H9 (cell line): ENCODE results near the gene TLX2. TPM values are rescaled to one million over a fixed set of nuclear protein-coding genes. Genes with fewer than 3 reads are reported as not detected.

Experiments used
- DNase-seq: peaks from one replicate; pipeline ENCODE4 v3.0.0-alpha.2; 2017
- H2AFZ ChIP-seq: one replicate; pipeline ENCODE4 v1.6.1; 2013; ENCODE audit warnings: mild to moderate bottlenecking, low read length, control low read depth, moderate library complexity
- H2AK5ac ChIP-seq: 2 replicates; pipeline ENCODE4 v1.6.1; 2013; ENCODE audit warnings: low read length, control low read depth, mixed read lengths; ENCODE audit not compliant: insufficient read length
- H2BK120ac ChIP-seq: one replicate; pipeline ENCODE4 v1.6.1; 2013; ENCODE audit warnings: low read depth, mild to moderate bottlenecking, low read length, control low read depth, inconsistent platforms; ENCODE audit not compliant: poor library complexity, severe bottlenecking
- H2BK12ac ChIP-seq: 2 replicates; pipeline ENCODE4 v1.6.1; 2013; ENCODE audit warnings: low read length, control low read depth, mixed read lengths, low read depth; ENCODE audit not compliant: insufficient read length
- H2BK15ac ChIP-seq: 2 replicates; pipeline ENCODE4 v1.6.1; 2013; ENCODE audit warnings: low read depth, low read length, control low read depth
- H2BK20ac ChIP-seq: one replicate; pipeline ENCODE4 v1.6.1; 2013; ENCODE audit warnings: low read depth, mild to moderate bottlenecking, low read length, control low read depth, inconsistent platforms; ENCODE audit not compliant: poor library complexity, severe bottlenecking
- H2BK5ac ChIP-seq: 2 replicates; pipeline ENCODE4 v1.6.1; 2013; ENCODE audit warnings: low read length, control low read depth, mixed read lengths; ENCODE audit not compliant: insufficient read length
- H3K14ac ChIP-seq: 2 replicates; pipeline ENCODE4 v1.6.1; 2013; ENCODE audit warnings: low read length, control low read depth; ENCODE audit not compliant: insufficient read depth
- H3K18ac ChIP-seq: 2 replicates; pipeline ENCODE4 v1.6.1; 2013; ENCODE audit warnings: low read depth, mild to moderate bottlenecking, mixed read lengths, low read length, control low read depth; ENCODE audit not compliant: insufficient read length
- H3K23ac ChIP-seq: 2 replicates; pipeline ENCODE4 v1.6.1; 2013; ENCODE audit warnings: low read length, control low read depth, mixed read lengths, low read depth; ENCODE audit not compliant: insufficient read length
- H3K23me2 ChIP-seq: 2 replicates; pipeline ENCODE4 v1.6.1; 2013; ENCODE audit warnings: low read depth, mild to moderate bottlenecking, mixed read lengths, low read length, control low read depth; ENCODE audit not compliant: insufficient read length, poor library complexity, severe bottlenecking
- H3K27ac ChIP-seq: 2 replicates; pipeline ENCODE4 v1.5.1; 2013; ENCODE audit warnings: low read length, control low read depth, mixed read lengths, low read depth; ENCODE audit not compliant: insufficient read length
- H3K27me3 ChIP-seq: 2 replicates; pipeline ENCODE4 v1.6.1; 2013; ENCODE audit warnings: low read length, control low read depth, inconsistent platforms; ENCODE audit not compliant: insufficient read depth
- H3K4ac ChIP-seq: 2 replicates; pipeline ENCODE4 v1.6.1; 2013; ENCODE audit warnings: low read depth, mild to moderate bottlenecking, control low read depth, inconsistent platforms, low read length, moderate library complexity
- H3K4me1 ChIP-seq: 2 replicates; pipeline ENCODE4 v1.6.1; 2013; ENCODE audit warnings: low read length, control low read depth, inconsistent platforms; ENCODE audit not compliant: insufficient read depth
- H3K4me2 ChIP-seq: 2 replicates; pipeline ENCODE4 v1.6.1; 2013; ENCODE audit warnings: low read length, control low read depth, mixed read lengths; ENCODE audit not compliant: insufficient read length, insufficient read depth
- H3K56ac ChIP-seq: 2 replicates; pipeline ENCODE4 v1.6.1; 2013; ENCODE audit warnings: low read depth, mild to moderate bottlenecking, mixed read lengths, low read length, control low read depth; ENCODE audit not compliant: insufficient read length
- H3K79me1 ChIP-seq: 2 replicates; pipeline ENCODE4 v1.6.1; 2013; ENCODE audit warnings: low read depth, mild to moderate bottlenecking, moderate library complexity, low read length, control low read depth, inconsistent platforms; ENCODE audit not compliant: insufficient read depth, poor library complexity, severe bottlenecking
- H3K79me2 ChIP-seq: 2 replicates; pipeline ENCODE4 v1.6.1; 2013; ENCODE audit warnings: low read length, control low read depth, inconsistent platforms; ENCODE audit not compliant: insufficient read depth
- H3K9ac ChIP-seq: 2 replicates; pipeline ENCODE4 v1.6.1; 2013; ENCODE audit warnings: low read length, control low read depth, mixed read lengths; ENCODE audit not compliant: insufficient read length; ENCODE audit errors: extremely low read depth
- H3K9me3 ChIP-seq: one replicate; pipeline ENCODE4 v1.6.1; 2013; ENCODE audit warnings: low read depth, low read length, inconsistent platforms; ENCODE audit not compliant: control insufficient read depth
- H3T11ph ChIP-seq: one replicate; pipeline ENCODE4 v1.6.1; 2013; ENCODE audit warnings: mild to moderate bottlenecking, low read length, control low read depth, inconsistent platforms
- H4K20me1 ChIP-seq: one replicate; pipeline ENCODE4 v1.6.1; 2013; ENCODE audit not compliant: control insufficient read depth, insufficient read length, insufficient read depth
- H4K5ac ChIP-seq: 2 replicates; pipeline ENCODE4 v1.6.1; 2013; ENCODE audit warnings: low read depth, mild to moderate bottlenecking, mixed read lengths, low read length, control low read depth; ENCODE audit not compliant: insufficient read length
- H4K8ac ChIP-seq: replicated peaks from 2 replicates; pipeline ENCODE4 v1.6.1; 2013; ENCODE audit warnings: low read length, control low read depth, mixed read lengths, low read depth; ENCODE audit not compliant: insufficient read length
- H4K91ac ChIP-seq: 2 replicates; pipeline ENCODE4 v1.6.1; 2013; ENCODE audit warnings: low read depth, mild to moderate bottlenecking, moderate library complexity, mixed read lengths, low read length, control low read depth; ENCODE audit not compliant: insufficient read length
- H3K27ac Mint-ChIP-seq, 3 experiments: 2 replicates in 2 of 3; 3 replicates in 1 of 3; pipeline ENCODE4 v1.8.0; 2020 to 2021; ENCODE audit warnings: mixed read lengths in 3 of 3, mild to moderate bottlenecking in 1 of 3, moderate library complexity in 1 of 3
- H3K27me3 Mint-ChIP-seq: 2 replicates; pipeline ENCODE4 v1.8.0; 2021; ENCODE audit warnings: low read depth, mild to moderate bottlenecking, moderate library complexity, mixed read lengths
- H3K36me3 Mint-ChIP-seq, 3 experiments: 2 replicates in 2 of 3; 3 replicates in 1 of 3; pipeline ENCODE4 v1.8.0; 2020 to 2021; ENCODE audit warnings: low read depth in 3 of 3, mixed read lengths in 3 of 3; ENCODE audit not compliant: insufficient read depth in 1 of 3
- H3K4me1 Mint-ChIP-seq, 2 experiments: 2 replicates each; pipeline ENCODE4 v1.8.0; 2020; ENCODE audit warnings: mixed read lengths in 2 of 2
- H3K4me3 Mint-ChIP-seq, 2 experiments: 2 replicates in 1 of 2; 3 replicates in 1 of 2; pipeline ENCODE4 v1.8.0; 2020 to 2021; ENCODE audit warnings: mild to moderate bottlenecking in 2 of 2, mixed read lengths in 2 of 2, moderate library complexity in 1 of 2
- H3K9me3 Mint-ChIP-seq, 2 experiments: 2 replicates in 1 of 2; 3 replicates in 1 of 2; pipeline ENCODE4 v1.8.0; 2020; ENCODE audit warnings: mild to moderate bottlenecking in 2 of 2, mixed read lengths in 2 of 2, moderate library complexity in 1 of 2
- CTCF ChIP-seq: fragments of 200-600 bp; sonication (generic); conservative IDR thresholded peaks from 3 replicates; pipeline ENCODE4 v1.8.0; 2021; ENCODE audit warnings: antibody characterized with exemption, mild to moderate bottlenecking
- WGBS: extraction: QIAGEN DNeasy Blood & Tissue Kit; methylation state at CpG from one replicate; pipeline ENCODE4 v1.1.7; 2013; ENCODE audit warnings: missing lambda C conversion rate, low lambda C conversion rate, mixed read lengths; ENCODE audit not compliant: insufficient read length; ENCODE audit errors: extremely low coverage; 5-methylcytosine and 5-hydroxymethylcytosine counted together
- total RNA-seq: library from RNA; stranded (reverse); gene quantifications from 2 replicates; pipeline ENCODE4 v1.2.1, GENCODE V29; 2021

Gene TLX2
- total RNA-seq, 1 experiment from 2014 or later: 0.20 TPM

- Mint-ChIP-seq H3K27ac (no peak overlapping the region), H3K9me3 (peaks cover 5 to 10% of the 10 kb centered on the region in 2 experiments), H3K4me1 (peaks cover 27 to 31% of the 10 kb centered on the region in 2 experiments), H3K36me3 (peaks cover 11 to 17% (median 15%) of the 10 kb centered on the region in 3 experiments), H3K27me3 (peaks cover 78% of the 10 kb centered on the region), H3K4me3 (no peak overlapping the region)
- Histone ChIP-seq H4K8ac (no peak overlapping the region), H3K4me1 (peaks cover 3% of the 10 kb centered on the region; the same call in 1 of the 2 replicates), H2BK12ac (no peak overlapping the region), H4K20me1 (no peaks in the 10 kb centered on the region), H3K79me2 (no peaks in the 10 kb centered on the region), H3K9me3 (no peaks in the 10 kb centered on the region), H3K4ac (no peak overlapping the region), H2AFZ (no peak overlapping the region), H2BK20ac (no peak overlapping the region), H3K56ac (no peak overlapping the region), H3K18ac (no peak overlapping the region), H3K14ac (no peak overlapping the region), H2AK5ac (no peak overlapping the region), H3K9ac (no peak overlapping the region), H3K27ac (no peak overlapping the region), H4K5ac (no peak overlapping the region), H3K79me1 (no peaks in the 10 kb centered on the region), H4K91ac (no peak overlapping the region), H3K23me2 (peaks cover 20% of the 10 kb centered on the region), H3K23ac (no peak overlapping the region), H3K4me2 (no peak overlapping the region), H3K27me3 (peaks cover 53% of the 10 kb centered on the region), H3T11ph (no peak overlapping the region), H2BK5ac (no peak overlapping the region), H2BK120ac (no peak overlapping the region), H2BK15ac (no peak overlapping the region)
- DNase-seq: no peak
- no CpG with 5 or more reads among the region's 4 CpGs for WGBS
- TF ChIP-seq CTCF: no peak
These were observed 4.0 kb upstream of the TLX2 start for GRCh38 chr2:74510272-74510671.
